HG03045 (cell line): ENCODE data around the gene PHYKPL.

Experiments used
- ATAC-seq: cut with Tn5 transposase; IDR thresholded peaks from one replicate; pipeline ENCODE4 v1.9.1; 2021; ENCODE audit warnings: mild to moderate bottlenecking, moderate library complexity; ENCODE audit not compliant: unreplicated experiment

Gene PHYKPL

GRCh38 chr5:178232124-178232919 lies at the start of gene PHYKPL:
PHYKPL (minus strand) TSS chr5:178232802; CDS start chr5:178232550, 252 bp downstream.
- ATAC-seq: peak; percentile 66

GRCh38 chr5:178282391-178282790 lies 49.8 kb upstream of the PHYKPL start:
- no peak for ATAC-seq

GRCh38 chr5:178281331-178281730 lies 48.7 kb upstream of the PHYKPL start:
- no peak for ATAC-seq

GRCh38 chr5:178280631-178281030 lies 48.0 kb upstream of the PHYKPL start:
- ATAC-seq: no peak

GRCh38 chr5:178279723-178280438 lies 47.3 kb upstream of the PHYKPL start:
- no peak for ATAC-seq

- ATAC-seq: no peak
Observed at GRCh38 chr5:178279026-178279722, 46.6 kb upstream of the PHYKPL start.

- no peak for ATAC-seq
Observed at GRCh38 chr5:178278358-178279023, 45.9 kb upstream of the PHYKPL start.

- ATAC-seq: no peak
Observed at GRCh38 chr5:178277866-178278265, 45.3 kb upstream of the PHYKPL start.

GRCh38 chr5:178277346-178277745 lies 44.7 kb upstream of the PHYKPL start:
- no peak for ATAC-seq

GRCh38 chr5:178274781-178275537 lies 42.4 kb upstream of the PHYKPL start:
- ATAC-seq: no peak

GRCh38 chr5:178273665-178274541 lies 41.3 kb upstream of the PHYKPL start:
- no peak for ATAC-seq

- no peak for ATAC-seq
Observed at GRCh38 chr5:178273041-178273440, 40.4 kb upstream of the PHYKPL start.

- no peak for ATAC-seq
Observed at GRCh38 chr5:178272591-178272990, 40.0 kb upstream of the PHYKPL start.

- no peak for ATAC-seq
Observed at GRCh38 chr5:178271726-178272479, 39.3 kb upstream of the PHYKPL start.

- ATAC-seq: no peak
Observed at GRCh38 chr5:178271231-178271630, 38.6 kb upstream of the PHYKPL start.

- no peak for ATAC-seq
Observed at GRCh38 chr5:178269499-178269898, 36.9 kb upstream of the PHYKPL start.

GRCh38 chr5:178267876-178268275 lies 35.3 kb upstream of the PHYKPL start:
- no peak for ATAC-seq

- no peak for ATAC-seq
Observed at GRCh38 chr5:178267245-178267644, 34.6 kb upstream of the PHYKPL start.

- ATAC-seq: no peak
Observed at GRCh38 chr5:178266581-178266980, 34.0 kb upstream of the PHYKPL start.
